Esophagus squamous epithelium (tissue), 4 donors: ENCODE measurements around the gene EMP1.

ENCODE experiments used
- POLR2A ChIP-seq, 4 donors: fragments of 450-650 bp; IDR thresholded peaks; one replicate each; pipeline ENCODE4 v1.6.1; 2017; ENCODE audit warnings: antibody characterized with exemption in 4 of 4, mild to moderate bottlenecking in 4 of 4, moderate library complexity in 3 of 4
- TF ChIP-seq, protein P1 (sequence below), 6 experiments: fragments of 450-650 bp in 4 of 6; fragments of 200-600 bp in 2 of 6; sonication (generic) in 2 of 6; IDR thresholded peaks; one replicate each; pipeline ENCODE4 v1.5.1; 2016 to 2019; ENCODE audit warnings: antibody characterized with exemption in 6 of 6, mild to moderate bottlenecking in 4 of 6, moderate library complexity in 4 of 6

DNA sequence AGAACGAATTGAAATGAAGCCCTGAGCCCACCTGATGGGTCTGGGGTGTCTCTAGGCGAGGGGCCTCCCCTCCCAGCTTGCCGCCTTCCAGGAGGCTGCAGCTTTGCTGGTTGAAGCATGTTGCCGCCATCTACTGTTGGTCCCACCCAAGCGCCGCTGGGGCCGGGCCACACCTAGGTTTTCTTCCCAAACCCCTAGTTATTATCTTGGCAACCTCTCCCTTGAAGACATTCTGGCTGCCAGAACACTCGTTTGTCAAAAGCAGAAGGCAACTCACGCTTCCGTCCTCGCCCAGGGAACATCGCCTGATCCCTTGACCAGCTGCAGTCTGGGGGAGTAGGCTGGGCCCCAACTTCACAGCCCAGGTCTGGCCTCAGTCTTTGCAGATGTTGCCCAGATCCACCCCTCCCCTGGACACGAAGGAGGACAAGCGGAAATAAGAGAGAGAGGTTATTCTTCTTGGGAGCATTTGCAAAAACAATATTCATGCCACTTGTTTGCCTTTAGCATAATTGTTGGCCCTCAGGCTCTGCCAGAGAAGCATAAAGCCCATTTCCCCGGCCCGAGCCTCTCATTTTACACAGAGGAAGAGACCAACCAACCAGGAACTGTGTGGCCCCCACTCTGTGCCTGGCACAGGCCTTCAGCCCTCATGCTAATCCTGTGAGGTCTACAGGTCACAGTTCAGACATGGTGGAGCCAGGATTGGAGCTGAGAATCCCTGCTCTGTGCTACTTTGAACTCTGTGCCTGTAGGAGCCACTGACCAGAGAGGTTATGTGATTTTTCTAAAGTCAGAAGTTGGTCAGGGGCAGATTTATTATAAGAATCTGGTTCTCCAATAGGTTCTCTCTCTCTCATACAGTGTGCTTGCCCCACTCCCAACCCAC is 6.8 kb downstream of the EMP1 start:
- TF ChIP-seq, protein P1, sequence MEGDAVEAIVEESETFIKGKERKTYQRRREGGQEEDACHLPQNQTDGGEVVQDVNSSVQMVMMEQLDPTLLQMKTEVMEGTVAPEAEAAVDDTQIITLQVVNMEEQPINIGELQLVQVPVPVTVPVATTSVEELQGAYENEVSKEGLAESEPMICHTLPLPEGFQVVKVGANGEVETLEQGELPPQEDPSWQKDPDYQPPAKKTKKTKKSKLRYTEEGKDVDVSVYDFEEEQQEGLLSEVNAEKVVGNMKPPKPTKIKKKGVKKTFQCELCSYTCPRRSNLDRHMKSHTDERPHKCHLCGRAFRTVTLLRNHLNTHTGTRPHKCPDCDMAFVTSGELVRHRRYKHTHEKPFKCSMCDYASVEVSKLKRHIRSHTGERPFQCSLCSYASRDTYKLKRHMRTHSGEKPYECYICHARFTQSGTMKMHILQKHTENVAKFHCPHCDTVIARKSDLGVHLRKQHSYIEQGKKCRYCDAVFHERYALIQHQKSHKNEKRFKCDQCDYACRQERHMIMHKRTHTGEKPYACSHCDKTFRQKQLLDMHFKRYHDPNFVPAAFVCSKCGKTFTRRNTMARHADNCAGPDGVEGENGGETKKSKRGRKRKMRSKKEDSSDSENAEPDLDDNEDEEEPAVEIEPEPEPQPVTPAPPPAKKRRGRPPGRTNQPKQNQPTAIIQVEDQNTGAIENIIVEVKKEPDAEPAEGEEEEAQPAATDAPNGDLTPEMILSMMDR (IDR thresholded peaks at IDR 0.05) = peak in 5 of 6 experiments; percentile 27 to 62 (median 43)
- no peak for TF ChIP-seq POLR2A (IDR thresholded peaks at IDR 0.05)
